AG08395 (cell line): ENCODE results near the gene SGK1.
"Not testable (repeated sequence)": the region's sequence is repeated elsewhere in the genome, so short reads cannot be mapped to it uniquely, and the experiment has no call there.

Experiments used
- DNase-seq: peaks from one replicate; pipeline ENCODE4 v3.0.0; 2012; ENCODE audit warnings: mixed read lengths, low spot score

SGK1 gene

GRCh38 chr6:134221250-134221649 lies 96.7 kb downstream of the SGK1 start:
- no peak for DNase-seq

GRCh38 chr6:134217798-134218140 lies 100.1 kb downstream of the SGK1 start:
- peak; percentile 25 for DNase-seq

- DNase-seq = peak; percentile 56
Observed at GRCh38 chr6:134217105-134217797, 100.7 kb downstream of the SGK1 start.

- no peak for DNase-seq
Observed at GRCh38 chr6:134216301-134217010, 101.5 kb downstream of the SGK1 start.

GRCh38 chr6:134213410-134213809 lies 104.5 kb downstream of the SGK1 start:
- DNase-seq = not testable (repeated sequence)

GRCh38 chr6:134211297-134211696 lies 106.6 kb downstream of the SGK1 start:
- no peak for DNase-seq

- no peak for DNase-seq
Observed at GRCh38 chr6:134207421-134207820, 110.5 kb downstream of the SGK1 start.

- DNase-seq = no peak
Observed at GRCh38 chr6:134205366-134205765, 112.5 kb downstream of the SGK1 start.

- DNase-seq = not testable (repeated sequence)
Observed at GRCh38 chr6:134204759-134205158, 113.2 kb downstream of the SGK1 start.

- no peak for DNase-seq
Observed at GRCh38 chr6:134204031-134204430, 113.9 kb downstream of the SGK1 start.

GRCh38 chr6:134201716-134202115 lies 116.2 kb downstream of the SGK1 start:
- DNase-seq = no peak

- no peak for DNase-seq
Observed at GRCh38 chr6:134199848-134200606, 117.9 kb downstream of the SGK1 start.

GRCh38 chr6:134198093-134198492 lies 119.8 kb downstream of the SGK1 start:
- DNase-seq = peak; percentile 6

- DNase-seq = not testable (repeated sequence)
Observed at GRCh38 chr6:134197685-134198084, 120.2 kb downstream of the SGK1 start.

- DNase-seq = no peak
Observed at GRCh38 chr6:134196568-134197193, 121.2 kb downstream of the SGK1 start.

- DNase-seq = no peak
Observed at GRCh38 chr6:134195985-134196384, 121.9 kb downstream of the SGK1 start.

GRCh38 chr6:134195164-134195906 lies 122.6 kb downstream of the SGK1 start:
- no peak for DNase-seq

- no peak for DNase-seq
Observed at GRCh38 chr6:134193536-134194498, 124.1 kb downstream of the SGK1 start.

GRCh38 chr6:134192609-134193008 lies 125.3 kb downstream of the SGK1 start:
- DNase-seq = not testable (repeated sequence)

- no peak for DNase-seq
Observed at GRCh38 chr6:134190883-134191282, 127.0 kb downstream of the SGK1 start.

GRCh38 chr6:134187751-134188150 lies 130.2 kb downstream of the SGK1 start:
- no peak for DNase-seq
